Stomach (tissue), 4 donors: ENCODE results near the gene RASSF4.

Experiments
- POLR2A ChIP-seq, 4 donors: fragments of 450-650 bp; IDR thresholded peaks; one replicate each; pipeline ENCODE4 v1.6.1; 2016; ENCODE audit warnings: antibody characterized with exemption in 4 of 4, control low read depth in 2 of 4, mild to moderate bottlenecking in 1 of 4, moderate library complexity in 1 of 4
- POLR2AphosphoS5 ChIP-seq, 3 donors: sonication (generic); formaldehyde crosslinking; IDR thresholded peaks; one replicate each; pipeline ENCODE4 v1.6.1; 2016; ENCODE audit warnings: antibody characterized with exemption in 3 of 3
- TF ChIP-seq, protein P1 (sequence below), 7 experiments: fragments of 450-650 bp in 4 of 7; fragments of 200-600 bp in 3 of 7; sonication (generic) in 3 of 7; IDR thresholded peaks; one replicate each; pipeline ENCODE4 v1.5.1; 2016 to 2019; ENCODE audit warnings: antibody characterized with exemption in 7 of 7, control low read depth in 2 of 7, mild to moderate bottlenecking in 1 of 7

DNA sequence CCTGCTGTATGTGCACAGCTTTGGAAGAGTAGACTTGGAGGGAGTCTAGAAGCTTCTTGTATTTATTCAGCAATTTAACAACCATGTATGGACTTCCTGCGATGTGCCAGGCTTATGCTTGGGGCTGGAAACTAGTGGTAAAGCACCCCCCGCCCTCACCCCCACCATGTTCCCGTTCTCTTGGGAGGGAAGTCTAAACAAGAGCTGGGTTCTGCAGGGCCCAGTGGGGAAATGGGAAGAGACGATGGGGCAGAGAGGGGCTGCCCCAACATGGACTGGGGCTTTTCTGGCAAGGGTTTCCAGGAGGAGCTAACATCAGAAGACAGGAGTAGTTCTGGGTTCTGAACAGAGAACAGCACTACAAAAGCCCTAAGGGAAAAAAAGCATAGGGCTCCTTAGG, 8.0 kb downstream of the RASSF4 start:
- no peak for TF ChIP-seq POLR2A (IDR thresholded peaks at IDR 0.05)
- TF ChIP-seq, protein P1, sequence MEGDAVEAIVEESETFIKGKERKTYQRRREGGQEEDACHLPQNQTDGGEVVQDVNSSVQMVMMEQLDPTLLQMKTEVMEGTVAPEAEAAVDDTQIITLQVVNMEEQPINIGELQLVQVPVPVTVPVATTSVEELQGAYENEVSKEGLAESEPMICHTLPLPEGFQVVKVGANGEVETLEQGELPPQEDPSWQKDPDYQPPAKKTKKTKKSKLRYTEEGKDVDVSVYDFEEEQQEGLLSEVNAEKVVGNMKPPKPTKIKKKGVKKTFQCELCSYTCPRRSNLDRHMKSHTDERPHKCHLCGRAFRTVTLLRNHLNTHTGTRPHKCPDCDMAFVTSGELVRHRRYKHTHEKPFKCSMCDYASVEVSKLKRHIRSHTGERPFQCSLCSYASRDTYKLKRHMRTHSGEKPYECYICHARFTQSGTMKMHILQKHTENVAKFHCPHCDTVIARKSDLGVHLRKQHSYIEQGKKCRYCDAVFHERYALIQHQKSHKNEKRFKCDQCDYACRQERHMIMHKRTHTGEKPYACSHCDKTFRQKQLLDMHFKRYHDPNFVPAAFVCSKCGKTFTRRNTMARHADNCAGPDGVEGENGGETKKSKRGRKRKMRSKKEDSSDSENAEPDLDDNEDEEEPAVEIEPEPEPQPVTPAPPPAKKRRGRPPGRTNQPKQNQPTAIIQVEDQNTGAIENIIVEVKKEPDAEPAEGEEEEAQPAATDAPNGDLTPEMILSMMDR (IDR thresholded peaks at IDR 0.05) = no peak
- no peak for TF ChIP-seq POLR2AphosphoS5 (IDR thresholded peaks at IDR 0.05)
